Fibroblast of lung (primary cell): ENCODE results near the gene KRAS. TPM values are rescaled to one million over a fixed set of nuclear protein-coding genes. Genes with fewer than 3 reads are reported as not detected.

Source experiments
- DNase-seq, 2 donors: peaks; one replicate each; pipeline versions ENCODE4 v3.0.0 to v3.0.0-alpha.2; 2010; ENCODE audit warnings: low read depth in 2 of 2
- H2AFZ ChIP-seq: 2 replicates; pipeline ENCODE4 v1.5.1; 2012; ENCODE audit warnings: low read length, control low read depth, inconsistent platforms
- H3K27ac ChIP-seq: 2 replicates; pipeline ENCODE4 v1.5.1; 2011; ENCODE audit warnings: low read length, control low read depth; ENCODE audit not compliant: insufficient read depth
- H3K27me3 ChIP-seq: 2 replicates; pipeline ENCODE4 v1.5.1; 2011; ENCODE audit warnings: mild to moderate bottlenecking, low read length; ENCODE audit not compliant: control insufficient read depth, insufficient read depth
- H3K36me3 ChIP-seq: 2 replicates; pipeline ENCODE4 v1.5.1; 2011; ENCODE audit warnings: low read length; ENCODE audit not compliant: control insufficient read depth, insufficient read depth
- H3K4me1 ChIP-seq: 2 replicates; pipeline ENCODE4 v1.5.1; 2011; ENCODE audit warnings: low read length; ENCODE audit not compliant: control insufficient read depth, insufficient read depth; ENCODE audit errors: extremely low read depth
- H3K4me2 ChIP-seq: 2 replicates; pipeline ENCODE4 v1.5.1; 2011; ENCODE audit warnings: low read length, control low read depth; ENCODE audit not compliant: insufficient read depth; ENCODE audit errors: extremely low read depth
- H3K4me3 ChIP-seq, 4 experiments: fragments of 200-600 bp in 1 of 4; sonication (generic) in 1 of 4; replicated peaks in 1 of 4; 2 replicates each; pipeline ENCODE4 v1.5.1; 2011 to 2016; ENCODE audit warnings: low read length in 4 of 4, low read depth in 3 of 4, mild to moderate bottlenecking in 3 of 4, control low read depth in 2 of 4, inconsistent platforms in 1 of 4, mixed read lengths in 1 of 4; ENCODE audit not compliant: insufficient read depth in 1 of 4; ENCODE audit errors: control extremely low read depth in 1 of 4
- H3K79me2 ChIP-seq: 2 replicates; pipeline ENCODE4 v1.5.1; 2012; ENCODE audit warnings: mild to moderate bottlenecking, low read length, inconsistent platforms; ENCODE audit not compliant: control insufficient read depth, insufficient read depth
- H3K9ac ChIP-seq: 2 replicates; pipeline ENCODE4 v1.5.1; 2011; ENCODE audit warnings: mild to moderate bottlenecking, low read length, control low read depth; ENCODE audit not compliant: insufficient read depth
- H3K9me3 ChIP-seq: 2 replicates; pipeline ENCODE4 v1.5.1; 2012; ENCODE audit warnings: low read depth, low read length; ENCODE audit not compliant: control insufficient read depth, insufficient read depth
- H4K20me1 ChIP-seq: 2 replicates; pipeline ENCODE4 v1.5.1; 2011; ENCODE audit warnings: low read length; ENCODE audit not compliant: control insufficient read depth, insufficient read depth; ENCODE audit errors: extremely low read depth
- CTCF ChIP-seq, 2 donors: IDR thresholded peaks in 1 of 2; conservative IDR thresholded peaks in 1 of 2; 1 replicate in 1 of 2; 2 replicates in 1 of 2; pipeline ENCODE4 v1.5.1; 2011 to 2012; ENCODE audit warnings: low read length in 2 of 2, control low read depth in 1 of 2, inconsistent platforms in 1 of 2, low read depth in 1 of 2, mild to moderate bottlenecking in 1 of 2
- EZH2 ChIP-seq: IDR thresholded peaks from 2 replicates; pipeline ENCODE4 v1.5.1; 2012; ENCODE audit warnings: low read length, control low read depth, mild to moderate bottlenecking; ENCODE audit errors: missing control alignments
- polyA plus RNA-seq, 2 donors: library from polyadenylated mRNA; depleted of rRNA in 1 of 2; stranded (reverse) in 1 of 2; unstranded in 1 of 2; fragments of >200 nt; gene quantifications; 2 replicates each; pipeline ENCODE4 v1.2.1, GENCODE V29; 2011 to 2012; ENCODE audit warnings: missing spikeins in 1 of 2
- total RNA-seq: library from RNA; depleted of rRNA; stranded (reverse); fragments of >200 nt; gene quantifications from 2 replicates; pipeline ENCODE4 v1.2.1, GENCODE V29; 2014

Gene KRAS
- total and polyA plus RNA-seq, 2 donors (not counting 1 experiment from before 2014, with no cell fraction given) = 15.0 to 31.3 TPM

GRCh38 chr12:25262389-25263074, 11.8 kb upstream of the KRAS start:
- Histone ChIP-seq H4K20me1 (no peaks in the 10 kb centered on the region), H3K9me3 (no peaks in the 10 kb centered on the region), H3K9ac (no peak overlapping the region), H3K27me3 (no peaks in the 10 kb centered on the region), H3K4me2 (no peak overlapping the region), H3K79me2 (no peaks in the 10 kb centered on the region), H2AFZ (no peak overlapping the region), H3K36me3 (no peaks in the 10 kb centered on the region), H3K27ac (no peak overlapping the region), H3K4me3 (no peak overlapping the region), H3K4me1 (no peaks in the 10 kb centered on the region)
- no peak for DNase-seq
- TF ChIP-seq EZH2 (no peak), CTCF (conservative IDR thresholded peaks at IDR 0.05 in 1 of 2, IDR thresholded peaks at IDR 0.05 in 1 of 2; ENCODE audit: low read depth in 1 of 2, low read length in 2 of 2) (no peak)

- Histone ChIP-seq H3K79me2 (no peaks in the 10 kb centered on the region), H3K4me1 (no peaks in the 10 kb centered on the region), H3K4me2 (no peak overlapping the region), H3K27me3 (no peaks in the 10 kb centered on the region), H2AFZ (no peak overlapping the region), H3K9me3 (no peaks in the 10 kb centered on the region), H3K4me3 (no peak overlapping the region), H4K20me1 (no peaks in the 10 kb centered on the region), H3K27ac (no peak overlapping the region), H3K36me3 (no peaks in the 10 kb centered on the region), H3K9ac (no peak overlapping the region)
- DNase-seq = no peak
- TF ChIP-seq EZH2 (no peak), CTCF (conservative IDR thresholded peaks at IDR 0.05 in 1 of 2, IDR thresholded peaks at IDR 0.05 in 1 of 2; ENCODE audit: low read depth in 1 of 2, low read length in 2 of 2) (no peak)
These were observed 7.0 kb upstream of the KRAS start for GRCh38 chr12:25257590-25258324.

GRCh38 chr12:25256826-25257225, 6.1 kb upstream of the KRAS start:
- no peaks in the 10 kb centered on the region for H3K36me3 ChIP-seq
- H3K27ac ChIP-seq = no peak overlapping the region
- H3K79me2 ChIP-seq = no peaks in the 10 kb centered on the region
- H3K4me2 ChIP-seq = no peak overlapping the region
- H3K9ac ChIP-seq = no peak overlapping the region
- no peaks in the 10 kb centered on the region for H4K20me1 ChIP-seq
- H3K4me1 ChIP-seq = no peaks in the 10 kb centered on the region
- H3K27me3 ChIP-seq = no peaks in the 10 kb centered on the region
- H3K4me3 ChIP-seq = no peak overlapping the region
- no peaks in the 10 kb centered on the region for H3K9me3 ChIP-seq
- no peak for TF ChIP-seq EZH2
- no peak for TF ChIP-seq CTCF (conservative IDR thresholded peaks at IDR 0.05 in 1 of 2, IDR thresholded peaks at IDR 0.05 in 1 of 2; ENCODE audit: low read depth in 1 of 2, low read length in 2 of 2)
- DNase-seq = no peak
- no peak overlapping the region for H2AFZ ChIP-seq
